ENCODE measurements around the gene IL1RAPL2. TPM values are rescaled to one million over a fixed set of nuclear protein-coding genes. Genes with fewer than 3 reads are reported as not detected.

Gene IL1RAPL2
- total and polyA plus RNA-seq, 10 of the 15 experiments (the other 5 are each of a cell fraction or from before 2014, with no cell fraction given) = 0.19 TPM; not detected in 9

DNA sequence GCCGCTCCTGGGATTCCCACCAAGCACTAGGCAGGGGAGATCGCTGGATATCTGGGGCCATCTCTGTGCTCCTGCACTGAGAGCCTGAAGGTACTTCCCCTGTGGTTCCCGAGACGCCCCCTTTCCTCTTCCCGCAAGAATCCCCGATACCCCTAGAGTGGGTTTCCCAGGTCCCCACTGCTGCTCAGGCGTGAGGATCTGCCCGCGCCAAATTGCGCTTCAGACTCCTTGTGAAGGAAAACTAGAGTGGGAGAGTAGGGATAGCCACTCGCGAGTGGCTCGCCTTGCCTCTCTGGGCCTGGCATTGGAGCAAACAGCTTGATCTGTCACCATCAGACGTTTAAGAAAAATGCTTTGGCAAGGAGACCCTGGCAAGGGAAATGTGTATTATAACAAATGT, 1.5 kb downstream of the IL1RAPL2 start:
- H3K4me2 ChIP-seq (ENCODE audit: control insufficient read depth, insufficient read depth) = no peak overlapping the region
- SMC1A ChIA-PET (ENCODE audit: uncharacterized antibody, unreplicated experiment) = no interaction called here
- H3K27me3 ChIP-seq (replicated peaks in 1 of 2; ENCODE audit: control insufficient read depth in 2 of 2, insufficient read depth in 2 of 2, low read length in 1 of 2) = peaks cover 0 to 2% of the 10 kb centered on the region in 2 experiments; a peak in 2 of 4 replicates
- RAD21 ChIA-PET (ENCODE audit: unreplicated experiment) = no interaction called here
- intact Hi-C loops (cut with micrococcal nuclease; ENCODE audit: unreplicated experiment) (loop anchor here (5.0 to 10.0 kb wide), 2 partner anchors 355 to 627 kb away; no protein-coding TSS in a partner anchor), in situ Hi-C loops (cut with MboI) (no loop called here)
- H4K20me1 ChIP-seq (ENCODE audit: control insufficient read depth, insufficient read depth) = no peaks in the 10 kb centered on the region
- no peak overlapping the region for H3K9ac ChIP-seq (ENCODE audit: control insufficient read depth, insufficient read depth, low read length)
- no peak overlapping the region for H2AFZ ChIP-seq (ENCODE audit: control insufficient read depth, low read depth, low read length)
- no peak for FAIRE-seq
- H3K4me3 ChIP-seq = no peak overlapping the region
- H3K27ac ChIP-seq (ENCODE audit: control insufficient read depth, insufficient read depth) = no peak overlapping the region
- H3K9me3 ChIP-seq (replicated peaks; ENCODE audit: control insufficient read depth, insufficient read depth, low read length) = no peaks in the 10 kb centered on the region
- TF ChIP-seq LARP7 (IDR thresholded peaks at IDR 0.05) = no peak
- TF ChIP-seq POLR2AphosphoS2 (IDR thresholded peaks at IDR 0.05; ENCODE audit: low read depth, low read length) = no peak
- no peak for TF ChIP-seq SIN3A (IDR thresholded peaks at IDR 0.05; ENCODE audit: low read depth, low read length)
- no peak for TF ChIP-seq PAX8 (IDR thresholded peaks at IDR 0.05)
- TF ChIP-seq ASH2L (IDR thresholded peaks at IDR 0.05; ENCODE audit: borderline replicate concordance, low read depth) = no peak
- no peak for TF ChIP-seq CEBPB (IDR thresholded peaks at IDR 0.05; ENCODE audit: borderline replicate concordance in 1 of 2, low read depth in 2 of 2, low read length in 2 of 2)
- no TSS peak for BruUV-seq (replicated peaks)
- POLR2A ChIA-PET = no interaction called here
- no peak for DNase-seq (ENCODE audit: low read depth, low spot score)
- CTCF ChIA-PET = no interaction called here
- 46% methylated on average over 14 of the region's 14 CpGs for WGBS (ENCODE audit: insufficient coverage, insufficient replicate concordance, low lambda C conversion rate, missing lambda C conversion rate)
- H3K4me1 ChIP-seq (ENCODE audit: control insufficient read depth, insufficient read depth, low read length) = no peaks in the 10 kb centered on the region
- no peaks in the 10 kb centered on the region for H3K79me2 ChIP-seq (ENCODE audit: control insufficient read depth, insufficient read depth, low read length)
- no peak for ATAC-seq
- no peaks in the 10 kb centered on the region for H3K36me3 ChIP-seq (ENCODE audit: control insufficient read depth in 2 of 2, insufficient read depth in 2 of 2, low read length in 1 of 2)

DNA sequence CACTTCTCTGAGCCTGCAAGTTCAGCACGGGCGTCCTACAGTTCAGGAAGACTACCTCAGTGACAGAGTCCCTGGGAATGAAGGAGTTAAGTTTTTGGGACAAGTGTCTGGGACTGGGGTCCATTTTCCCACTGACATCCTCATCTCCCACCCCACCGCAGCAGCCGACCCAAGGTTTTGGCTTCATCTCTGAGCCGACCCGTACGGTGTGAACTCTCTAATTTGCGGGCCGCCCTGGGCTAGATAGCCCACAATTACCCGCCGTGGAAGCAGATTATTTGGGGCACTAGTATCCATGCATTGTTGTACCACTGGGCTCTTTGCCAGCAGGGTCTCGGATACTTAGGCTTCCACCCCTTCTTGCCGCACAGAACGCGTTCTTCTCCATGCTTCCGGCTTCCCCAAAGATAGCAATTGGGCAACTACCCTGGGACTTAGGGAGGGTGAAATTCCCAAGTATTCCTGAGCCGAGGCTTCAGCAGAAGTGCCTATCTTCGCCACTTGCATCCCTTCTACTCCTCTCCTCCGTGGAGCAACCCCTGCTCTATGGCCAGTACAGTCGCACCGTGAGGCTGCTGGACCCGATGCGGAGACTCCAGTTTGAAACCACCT, 2.4 kb downstream of the IL1RAPL2 start:
- in situ Hi-C loops (cut with MboI) = no loop called here
- 27% methylated on average over 23 of the region's 23 CpGs for WGBS (ENCODE audit: insufficient coverage, insufficient replicate concordance, low lambda C conversion rate, missing lambda C conversion rate)
- ChIA-PET SMC1A (ENCODE audit: uncharacterized antibody, unreplicated experiment) (no interaction called here), RAD21 (ENCODE audit: unreplicated experiment) (no interaction called here), CTCF (no interaction called here), POLR2A (no interaction called here)
- Histone ChIP-seq H2AFZ (ENCODE audit: control insufficient read depth, low read depth, low read length) (no peak overlapping the region), H3K27ac (ENCODE audit: control insufficient read depth, insufficient read depth) (no peak overlapping the region), H3K9me3 (replicated peaks; ENCODE audit: control insufficient read depth, insufficient read depth, low read length) (no peaks in the 10 kb centered on the region), H3K4me2 (ENCODE audit: control insufficient read depth, insufficient read depth) (no peak overlapping the region), H3K4me3 (no peak overlapping the region), H3K9ac (ENCODE audit: control insufficient read depth, insufficient read depth, low read length) (no peak overlapping the region), H3K27me3 (replicated peaks in 1 of 2; ENCODE audit: control insufficient read depth in 2 of 2, insufficient read depth in 2 of 2, low read length in 1 of 2) (peaks cover 0 to 2% of the 10 kb centered on the region in 2 experiments; a peak in 2 of 4 replicates), H4K20me1 (ENCODE audit: control insufficient read depth, insufficient read depth) (no peaks in the 10 kb centered on the region), H3K4me1 (ENCODE audit: control insufficient read depth, insufficient read depth, low read length) (no peaks in the 10 kb centered on the region), H3K79me2 (ENCODE audit: control insufficient read depth, insufficient read depth, low read length) (no peaks in the 10 kb centered on the region), H3K36me3 (ENCODE audit: control insufficient read depth in 2 of 2, insufficient read depth in 2 of 2, low read length in 1 of 2) (no peaks in the 10 kb centered on the region)
- no peak for ATAC-seq
- intact Hi-C loops (cut with micrococcal nuclease; ENCODE audit: unreplicated experiment) = loop anchor here (5.0 to 10.0 kb wide), 2 partner anchors 354 to 626 kb away; no protein-coding TSS in a partner anchor
- no peak for FAIRE-seq
- DNase-seq (ENCODE audit: low read depth, low spot score) = no peak
- BruUV-seq (replicated peaks) = no TSS peak
- TF ChIP-seq CHD1 (IDR thresholded peaks at IDR 0.05; ENCODE audit: low read depth, low read length) (no peak), MTA3 (IDR thresholded peaks at IDR 0.05; ENCODE audit: borderline replicate concordance, low read length) (no peak), MYC (IDR thresholded peaks at IDR 0.05; ENCODE audit: insufficient read depth, insufficient read length, insufficient replicate concordance, low read length, severe bottlenecking) (no peak), RAD21 (IDR thresholded peaks at IDR 0.05; ENCODE audit: insufficient read depth, low read depth, low read length) (no peak)
- TF ChIP-seq, protein P1, sequence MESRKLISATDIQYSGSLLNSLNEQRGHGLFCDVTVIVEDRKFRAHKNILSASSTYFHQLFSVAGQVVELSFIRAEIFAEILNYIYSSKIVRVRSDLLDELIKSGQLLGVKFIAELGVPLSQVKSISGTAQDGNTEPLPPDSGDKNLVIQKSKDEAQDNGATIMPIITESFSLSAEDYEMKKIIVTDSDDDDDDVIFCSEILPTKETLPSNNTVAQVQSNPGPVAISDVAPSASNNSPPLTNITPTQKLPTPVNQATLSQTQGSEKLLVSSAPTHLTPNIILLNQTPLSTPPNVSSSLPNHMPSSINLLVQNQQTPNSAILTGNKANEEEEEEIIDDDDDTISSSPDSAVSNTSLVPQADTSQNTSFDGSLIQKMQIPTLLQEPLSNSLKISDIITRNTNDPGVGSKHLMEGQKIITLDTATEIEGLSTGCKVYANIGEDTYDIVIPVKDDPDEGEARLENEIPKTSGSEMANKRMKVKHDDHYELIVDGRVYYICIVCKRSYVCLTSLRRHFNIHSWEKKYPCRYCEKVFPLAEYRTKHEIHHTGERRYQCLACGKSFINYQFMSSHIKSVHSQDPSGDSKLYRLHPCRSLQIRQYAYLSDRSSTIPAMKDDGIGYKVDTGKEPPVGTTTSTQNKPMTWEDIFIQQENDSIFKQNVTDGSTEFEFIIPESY (IDR thresholded peaks at IDR 0.05) = no peak
- TF ChIP-seq, protein P2, sequence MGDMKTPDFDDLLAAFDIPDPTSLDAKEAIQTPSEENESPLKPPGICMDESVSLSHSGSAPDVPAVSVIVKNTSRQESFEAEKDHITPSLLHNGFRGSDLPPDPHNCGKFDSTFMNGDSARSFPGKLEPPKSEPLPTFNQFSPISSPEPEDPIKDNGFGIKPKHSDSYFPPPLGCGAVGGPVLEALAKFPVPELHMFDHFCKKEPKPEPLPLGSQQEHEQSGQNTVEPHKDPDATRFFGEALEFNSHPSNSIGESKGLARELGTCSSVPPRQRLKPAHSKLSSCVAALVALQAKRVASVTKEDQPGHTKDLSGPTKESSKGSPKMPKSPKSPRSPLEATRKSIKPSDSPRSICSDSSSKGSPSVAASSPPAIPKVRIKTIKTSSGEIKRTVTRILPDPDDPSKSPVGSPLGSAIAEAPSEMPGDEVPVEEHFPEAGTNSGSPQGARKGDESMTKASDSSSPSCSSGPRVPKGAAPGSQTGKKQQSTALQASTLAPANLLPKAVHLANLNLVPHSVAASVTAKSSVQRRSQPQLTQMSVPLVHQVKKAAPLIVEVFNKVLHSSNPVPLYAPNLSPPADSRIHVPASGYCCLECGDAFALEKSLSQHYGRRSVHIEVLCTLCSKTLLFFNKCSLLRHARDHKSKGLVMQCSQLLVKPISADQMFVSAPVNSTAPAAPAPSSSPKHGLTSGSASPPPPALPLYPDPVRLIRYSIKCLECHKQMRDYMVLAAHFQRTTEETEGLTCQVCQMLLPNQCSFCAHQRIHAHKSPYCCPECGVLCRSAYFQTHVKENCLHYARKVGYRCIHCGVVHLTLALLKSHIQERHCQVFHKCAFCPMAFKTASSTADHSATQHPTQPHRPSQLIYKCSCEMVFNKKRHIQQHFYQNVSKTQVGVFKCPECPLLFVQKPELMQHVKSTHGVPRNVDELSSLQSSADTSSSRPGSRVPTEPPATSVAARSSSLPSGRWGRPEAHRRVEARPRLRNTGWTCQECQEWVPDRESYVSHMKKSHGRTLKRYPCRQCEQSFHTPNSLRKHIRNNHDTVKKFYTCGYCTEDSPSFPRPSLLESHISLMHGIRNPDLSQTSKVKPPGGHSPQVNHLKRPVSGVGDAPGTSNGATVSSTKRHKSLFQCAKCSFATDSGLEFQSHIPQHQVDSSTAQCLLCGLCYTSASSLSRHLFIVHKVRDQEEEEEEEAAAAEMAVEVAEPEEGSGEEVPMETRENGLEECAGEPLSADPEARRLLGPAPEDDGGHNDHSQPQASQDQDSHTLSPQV (IDR thresholded peaks at IDR 0.05) = no peak
